SIG-M5 treated with dmso at 0.1 percent for 504 hours (cell line): Measurements from ENCODE around the gene PSMD6.

Experiments used
- DNase-seq: peaks from one replicate; lab custom pipeline; 2025; ENCODE audit not compliant: unreplicated experiment; lab: John Stamatoyannopoulos, UW

Gene PSMD6

DNA sequence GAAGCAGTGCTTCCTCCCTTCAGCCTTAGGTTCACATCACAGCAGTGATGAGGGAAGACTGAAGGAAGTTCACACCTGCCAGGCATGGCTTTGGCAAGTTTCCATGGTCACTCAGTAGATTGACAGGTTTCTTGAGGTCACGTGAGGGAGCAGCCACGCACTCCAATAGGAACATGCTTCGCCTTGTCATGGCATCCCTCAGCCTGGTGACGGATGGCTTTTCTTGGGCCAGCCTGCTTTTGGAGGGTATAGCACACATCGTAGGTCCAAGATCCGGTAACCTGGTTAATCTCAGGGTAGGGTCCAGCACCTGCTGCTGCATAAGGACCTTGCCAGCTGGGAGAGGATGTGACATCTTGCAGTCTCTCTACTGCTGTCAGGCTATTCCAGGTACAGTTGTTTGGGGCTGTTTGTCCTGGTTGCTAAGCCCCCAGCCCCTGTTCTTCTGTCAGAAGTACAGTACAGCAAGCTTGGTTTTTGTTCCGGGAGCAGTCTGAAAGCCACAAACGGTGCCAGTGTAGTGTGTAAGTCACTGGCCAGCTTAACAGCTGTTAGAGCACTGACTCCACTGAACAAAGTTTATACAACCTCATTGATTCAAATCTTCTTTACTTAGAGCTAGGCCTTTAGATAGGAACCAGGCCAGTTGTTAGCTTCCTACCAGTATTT lies 42.3 kb downstream of the PSMD6 start:
- DNase-seq: no peak

DNA sequence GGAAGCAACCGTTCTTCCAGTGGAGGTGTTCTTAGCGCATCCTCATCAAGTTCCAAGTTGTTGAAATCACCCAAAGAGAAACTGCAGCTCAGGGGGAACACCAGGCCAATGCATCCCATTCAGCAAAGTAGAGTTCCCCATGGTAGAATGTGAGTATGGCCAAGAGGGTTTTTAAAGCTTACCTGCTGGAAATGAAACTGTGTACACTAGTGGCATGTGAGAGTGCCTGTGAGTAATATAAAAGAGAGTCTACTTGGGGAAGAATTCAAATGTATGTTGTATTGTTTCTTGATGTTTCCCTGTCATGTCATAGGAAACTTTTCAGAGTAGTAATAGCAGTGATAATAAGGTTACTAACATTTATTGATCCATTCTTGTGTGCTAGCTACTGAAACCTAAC lies 43.3 kb downstream of the PSMD6 start:
- no peak for DNase-seq

DNA sequence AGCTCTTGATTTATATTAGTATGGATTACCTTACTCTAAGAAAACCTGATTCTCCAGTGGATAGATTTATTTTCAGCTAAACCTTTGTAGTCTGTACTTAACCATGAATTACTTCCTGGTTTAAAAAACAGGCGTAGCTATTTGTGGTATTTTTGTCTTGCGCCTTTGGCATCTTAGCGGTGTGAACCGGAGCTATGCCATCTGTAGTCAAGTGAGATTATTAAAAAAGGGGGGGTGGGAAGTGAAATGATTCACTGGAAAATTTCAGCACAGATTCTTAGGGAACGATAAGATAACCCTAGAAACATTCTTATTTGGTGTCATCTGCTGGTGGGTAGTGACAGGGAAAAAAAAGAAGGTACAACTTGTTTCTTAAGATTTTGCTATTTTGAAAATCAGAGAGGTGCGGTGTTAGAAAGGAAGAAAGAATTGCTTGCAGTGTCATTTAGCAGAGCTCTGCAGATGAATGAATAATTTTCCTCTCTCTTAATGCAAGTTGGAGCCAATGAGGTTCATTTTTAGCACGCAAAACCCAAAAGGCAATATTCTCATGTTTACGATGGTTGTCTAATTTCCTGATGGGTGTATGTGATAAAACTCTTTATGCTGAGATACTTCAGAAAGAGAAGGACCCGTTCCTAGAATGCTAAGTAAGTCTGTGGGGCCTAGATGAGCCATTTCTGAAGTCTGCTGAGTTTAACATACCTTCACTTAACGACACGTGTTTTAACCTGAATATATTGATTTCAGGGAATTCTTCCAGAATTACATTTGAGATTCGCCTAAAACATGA lies 44.0 kb downstream of the PSMD6 start:
- DNase-seq: no peak

DNA sequence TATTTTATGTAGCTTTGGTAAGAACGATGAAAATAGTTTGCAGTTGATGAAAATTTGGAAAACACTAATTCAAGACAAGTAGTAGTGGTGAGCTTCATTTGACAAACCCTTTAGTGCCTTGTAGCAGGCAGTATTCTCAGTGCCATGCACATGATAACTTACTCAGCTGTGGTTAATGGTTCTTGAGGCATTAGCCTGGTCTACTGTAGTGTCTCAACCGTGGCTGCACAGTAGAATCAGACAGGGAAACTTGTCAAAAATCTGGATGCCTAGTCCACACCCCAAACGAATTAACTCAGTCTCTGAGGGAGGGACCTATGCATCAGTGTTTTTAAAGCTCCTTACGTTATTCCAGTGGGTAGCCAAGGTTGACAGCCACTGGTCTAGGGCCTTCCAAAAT lies 45.4 kb downstream of the PSMD6 start:
- no peak for DNase-seq

DNA sequence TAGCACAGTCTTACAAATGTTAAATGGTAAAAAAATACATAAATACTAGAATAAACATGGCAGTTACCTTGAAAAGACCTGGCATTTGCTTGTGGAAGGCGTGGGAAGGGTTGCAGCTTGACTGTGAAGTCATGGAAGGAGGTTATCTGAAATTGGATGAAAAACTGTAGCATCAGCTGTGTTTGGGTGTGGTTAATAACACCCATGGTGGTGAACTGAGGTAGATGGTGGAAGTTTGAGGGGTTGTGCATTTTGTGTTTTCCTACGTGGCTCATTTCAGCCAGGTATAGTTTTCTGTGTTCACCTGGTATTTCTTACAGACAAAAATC lies 46.5 kb downstream of the PSMD6 start:
- DNase-seq: no peak

DNA sequence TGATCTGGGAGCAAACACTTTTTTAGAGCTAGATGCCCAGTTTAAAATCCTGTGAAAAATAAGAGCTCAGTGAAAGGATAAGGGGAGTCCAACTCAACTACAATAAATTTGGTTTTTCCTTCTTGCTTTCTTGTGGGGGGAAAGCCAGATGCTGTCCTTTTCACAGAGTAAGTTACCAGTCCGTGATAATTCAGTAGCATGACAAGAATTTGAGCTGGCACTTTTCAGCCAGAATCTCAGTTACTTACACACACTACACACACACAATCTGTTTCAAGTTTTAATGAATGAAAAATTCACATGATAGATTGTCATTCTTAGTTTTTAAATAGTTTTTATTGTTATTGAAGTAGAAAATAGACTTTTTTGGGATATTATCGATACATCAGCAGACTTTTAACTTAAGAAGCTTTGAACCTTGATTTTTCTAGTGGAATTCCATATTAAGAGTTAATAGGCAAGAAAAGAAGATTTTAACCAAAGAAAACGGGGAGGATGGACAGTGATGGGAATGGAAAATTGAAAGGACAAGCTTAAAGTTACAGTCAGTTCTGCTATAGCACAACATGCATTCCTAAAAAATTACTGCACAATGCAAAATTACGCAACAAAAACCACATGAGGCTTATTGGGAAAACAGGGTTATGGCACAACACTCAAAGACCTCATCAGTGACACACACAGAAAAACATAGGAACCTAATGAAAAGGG lies 47.0 kb downstream of the PSMD6 start:
- peak; percentile 73 for DNase-seq

DNA sequence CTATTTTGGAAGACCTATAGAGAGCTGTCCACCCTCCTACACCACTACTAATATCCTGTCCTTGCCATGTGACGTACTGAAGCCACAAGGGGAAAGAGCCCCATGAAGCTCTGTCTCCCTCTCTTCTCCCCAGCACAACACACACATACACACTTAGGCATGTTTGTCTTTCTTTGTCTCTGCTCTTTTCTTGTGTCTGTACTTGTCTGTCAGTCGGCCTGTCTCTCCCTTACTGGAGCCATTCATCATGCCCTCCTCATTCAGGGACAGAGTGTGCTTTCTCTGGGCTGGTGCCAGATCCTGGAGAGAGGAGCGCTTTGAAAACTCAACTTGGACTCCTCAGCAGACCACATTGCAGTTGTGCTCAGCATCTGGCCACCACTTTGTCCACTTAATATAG lies 47.6 kb downstream of the PSMD6 start:
- no peak for DNase-seq

DNA sequence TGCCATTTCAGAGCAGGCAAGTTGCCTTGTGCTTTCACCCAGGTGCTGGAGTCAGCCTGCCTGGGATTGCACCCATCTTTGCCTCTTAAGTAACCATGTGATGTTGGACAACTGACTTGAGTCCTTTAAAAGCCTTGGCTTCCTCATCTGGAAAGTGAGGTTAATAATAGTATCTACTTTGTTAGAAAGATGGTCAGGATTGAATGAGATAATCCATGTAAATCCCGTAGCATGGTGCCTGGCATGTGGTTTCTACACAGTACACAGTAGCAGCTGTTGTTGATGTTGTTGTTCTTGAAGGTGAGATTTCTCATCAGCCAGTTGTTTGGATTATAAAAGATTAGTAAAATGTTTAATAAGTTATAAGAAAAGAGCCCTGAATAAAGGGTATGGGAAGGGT lies 48.8 kb downstream of the PSMD6 start:
- no peak for DNase-seq

DNA sequence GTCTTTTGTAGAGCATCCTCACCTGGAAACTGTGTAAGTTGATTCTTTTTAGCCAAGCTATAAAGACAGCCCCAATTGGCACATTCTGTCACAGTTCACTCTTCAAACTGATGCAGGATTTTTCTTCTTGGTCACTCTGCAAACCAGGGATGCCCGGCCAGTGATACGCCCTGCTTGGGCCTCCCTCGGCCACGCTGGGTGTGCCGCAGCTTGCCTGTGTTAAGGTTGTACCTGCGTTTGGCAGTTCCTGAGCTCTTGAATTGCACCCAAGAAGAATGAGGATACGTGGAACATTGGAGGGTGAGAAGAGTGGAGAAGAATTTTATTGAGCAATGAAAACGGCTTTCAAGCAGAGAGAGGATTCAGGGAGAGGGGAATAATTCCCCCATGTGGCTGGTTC lies 49.9 kb downstream of the PSMD6 start:
- DNase-seq: no peak

DNA sequence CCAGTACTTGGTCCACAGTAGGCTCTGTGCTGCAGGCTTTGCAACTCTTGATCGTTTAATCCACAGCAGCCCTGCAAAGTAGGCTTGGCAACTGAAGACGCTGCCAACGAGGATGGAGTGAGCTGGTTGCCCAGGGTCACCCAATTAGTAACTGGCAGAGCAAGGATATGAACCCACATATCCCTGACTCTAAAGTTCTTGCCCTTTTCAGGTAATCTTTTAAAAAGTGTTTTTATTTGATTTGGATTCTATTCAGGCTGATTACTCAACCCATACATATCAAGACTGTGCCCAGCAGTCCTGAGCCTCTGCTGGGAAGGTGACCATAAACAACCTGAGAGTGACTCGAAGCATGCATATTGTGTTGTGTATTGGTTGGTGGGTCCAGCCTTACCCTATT lies 50.3 kb downstream of the PSMD6 start:
- DNase-seq: no peak

DNA sequence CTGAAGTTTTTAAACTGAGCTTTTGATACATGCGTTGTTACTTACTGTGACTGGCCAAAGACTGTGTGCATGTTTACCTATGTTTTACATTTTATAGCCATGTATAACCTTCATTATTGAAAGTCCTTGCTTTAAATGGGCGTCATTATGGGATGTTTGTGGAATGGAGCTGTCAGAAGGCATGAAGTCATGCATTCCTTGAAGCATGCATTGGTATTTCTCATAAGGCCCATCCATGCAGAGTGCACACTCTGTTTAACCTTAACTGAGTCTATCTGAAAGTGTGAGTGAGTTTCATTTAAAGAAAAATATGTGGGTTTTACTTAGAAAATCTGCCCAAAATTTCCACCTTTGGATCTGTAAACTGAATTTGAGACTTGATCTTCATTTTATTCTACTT lies 51.1 kb downstream of the PSMD6 start:
- DNase-seq: no peak

DNA sequence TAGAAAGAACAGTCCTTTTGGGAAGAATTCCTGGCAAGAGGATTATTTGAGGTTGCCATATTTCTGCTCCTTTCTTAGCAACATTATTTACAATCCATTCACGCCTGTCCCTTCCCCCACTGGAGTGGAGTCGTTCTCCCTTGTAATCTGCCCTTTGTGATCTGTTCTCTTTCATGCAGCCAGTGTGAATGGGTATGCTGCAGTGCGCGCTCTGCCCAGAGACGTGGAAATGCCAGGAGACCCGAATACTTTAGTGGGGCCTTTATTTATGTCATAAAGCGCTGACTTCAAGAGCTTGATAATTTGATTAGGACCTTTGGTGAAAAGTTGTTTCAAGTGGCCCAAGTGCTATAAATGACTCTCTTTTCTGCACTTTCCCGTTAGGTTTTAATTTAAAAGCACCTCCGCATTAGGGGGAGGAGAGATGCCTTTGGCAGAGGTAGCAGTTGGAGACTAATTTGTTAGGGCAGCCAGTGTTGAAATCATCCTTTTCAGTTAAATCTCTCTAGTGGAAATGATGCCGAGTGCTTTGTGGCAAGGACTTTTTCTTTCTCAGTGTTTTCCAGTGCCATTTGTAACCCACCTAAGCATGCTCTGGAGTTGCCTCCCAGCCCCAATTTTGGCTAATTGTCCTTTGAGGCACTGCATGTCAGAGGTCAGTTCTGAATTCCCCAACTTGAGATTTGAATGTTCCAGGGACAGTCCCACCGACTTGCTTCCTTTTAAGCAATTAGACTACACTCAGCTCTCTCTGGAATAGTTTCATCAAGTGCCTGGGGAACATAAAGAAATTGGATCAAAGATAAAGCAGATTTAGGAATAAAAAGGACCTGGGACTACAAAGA lies 52.4 kb downstream of the PSMD6 start:
- no peak for DNase-seq

DNA sequence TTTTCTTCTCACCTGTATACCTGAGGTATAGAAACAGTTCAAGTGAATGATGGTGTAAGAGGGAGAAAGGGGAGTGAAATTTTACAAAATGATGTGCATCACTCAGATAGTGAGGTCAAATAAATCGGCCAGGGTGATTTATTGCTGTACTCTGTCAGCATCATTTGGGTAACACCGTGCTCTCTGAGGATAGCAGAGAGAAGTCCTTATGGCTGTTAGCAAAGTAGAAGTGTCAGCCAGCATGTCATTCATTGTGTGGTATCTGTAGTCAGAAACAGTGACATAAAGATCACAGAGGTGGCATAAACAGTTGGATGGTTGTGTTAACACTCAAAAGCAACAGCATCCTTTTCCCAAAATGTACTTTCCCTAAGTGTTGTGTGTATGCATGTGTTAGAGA lies 53.4 kb downstream of the PSMD6 start:
- DNase-seq: no peak

DNA sequence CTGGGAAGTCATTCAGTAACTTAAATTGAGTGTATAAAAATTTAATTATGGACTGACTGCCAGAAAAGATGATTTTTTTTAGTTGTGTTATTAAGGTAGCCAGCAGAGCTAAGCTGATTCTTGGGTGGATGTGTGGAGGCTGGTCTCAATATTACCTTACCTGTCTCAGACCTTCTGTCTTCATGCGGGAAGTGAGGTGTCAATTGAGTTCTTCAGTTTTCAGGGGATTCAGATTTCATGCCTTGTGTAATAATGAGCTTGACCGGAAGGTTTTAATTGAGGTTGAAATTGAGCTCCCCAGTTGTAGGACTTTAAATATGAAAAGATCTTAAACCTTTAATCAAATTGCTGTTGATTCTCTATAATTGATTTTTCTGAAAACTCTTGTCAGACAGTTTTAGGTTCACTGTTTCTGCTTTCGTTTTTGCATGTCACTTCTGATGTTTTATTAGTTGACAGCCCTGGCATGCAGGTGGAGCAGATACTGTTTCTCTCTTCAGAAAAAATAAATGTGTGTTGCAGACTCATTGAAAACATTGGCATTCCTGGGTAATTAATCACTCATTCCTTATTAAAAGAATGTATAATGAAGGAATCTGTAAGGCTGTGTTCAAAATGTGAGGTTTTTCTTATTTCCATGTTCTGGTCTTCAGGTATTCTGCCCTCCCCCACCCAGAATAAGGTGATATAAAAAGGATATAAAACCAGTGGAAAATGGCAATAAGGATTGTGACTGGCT lies 54.5 kb downstream of the PSMD6 start:
- no peak for DNase-seq

DNA sequence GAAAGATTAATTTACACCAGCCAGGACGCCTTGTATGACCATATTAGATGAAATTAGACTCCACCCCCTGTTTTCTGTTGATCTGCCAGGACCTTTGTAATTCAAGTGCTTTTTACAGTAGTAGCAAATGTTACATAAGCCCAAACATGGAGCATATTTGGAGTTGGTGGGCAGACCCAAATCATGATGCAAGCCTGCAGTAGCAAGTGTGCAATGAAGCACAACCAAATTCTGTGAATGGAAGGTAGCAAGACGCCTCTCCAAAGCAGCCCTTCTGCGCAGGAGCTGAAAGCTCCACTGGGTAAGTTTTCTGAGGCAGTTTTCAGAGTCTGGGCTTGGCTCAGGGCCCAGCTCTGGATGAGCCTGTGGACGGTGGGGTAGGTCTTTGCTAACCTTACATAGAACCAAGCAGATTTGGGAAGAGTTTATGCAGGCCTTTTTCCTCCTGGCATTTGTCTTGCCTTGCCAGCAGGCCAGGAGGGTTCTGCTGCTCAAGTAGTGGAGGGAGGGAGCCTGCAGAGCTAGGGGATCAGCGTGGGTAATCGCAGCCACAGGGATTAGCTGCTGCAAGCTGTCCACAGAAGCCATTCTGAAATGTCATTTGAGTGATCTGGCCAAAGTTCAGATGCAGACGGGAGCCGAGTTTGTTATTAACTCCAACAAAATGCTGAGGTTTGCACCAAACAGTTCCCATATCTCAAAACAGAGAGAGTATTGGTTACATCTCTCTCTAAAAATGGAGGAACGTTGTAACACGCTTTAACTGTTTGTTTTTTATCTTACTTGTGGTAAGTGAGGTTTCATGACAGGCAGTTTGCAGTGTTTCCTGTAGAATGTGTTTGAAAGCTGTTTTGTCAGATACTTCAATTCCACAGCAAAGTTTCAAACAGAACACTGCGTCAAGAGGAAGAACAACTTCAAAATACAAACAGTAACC lies 55.4 kb downstream of the PSMD6 start:
- DNase-seq: peak; percentile 67

DNA sequence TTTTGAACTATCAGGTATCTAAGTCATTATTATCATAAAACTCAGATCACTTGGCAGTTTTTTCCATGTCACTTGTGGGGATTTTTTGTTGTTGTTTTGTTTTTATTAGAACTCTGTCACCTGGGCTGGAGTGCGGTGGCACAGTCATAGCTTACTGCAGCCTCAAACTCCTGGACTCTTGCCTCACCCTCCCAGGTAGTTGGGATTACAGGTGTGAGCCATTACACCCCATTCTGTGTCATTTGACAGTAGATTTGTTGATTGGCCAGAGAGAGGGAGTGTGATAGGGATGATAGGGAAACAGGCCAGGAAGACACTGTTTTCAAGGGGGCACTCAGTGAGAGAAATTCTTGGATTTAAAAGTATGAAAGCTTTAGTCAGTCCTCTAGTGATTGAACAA lies 56.4 kb downstream of the PSMD6 start:
- no peak for DNase-seq

DNA sequence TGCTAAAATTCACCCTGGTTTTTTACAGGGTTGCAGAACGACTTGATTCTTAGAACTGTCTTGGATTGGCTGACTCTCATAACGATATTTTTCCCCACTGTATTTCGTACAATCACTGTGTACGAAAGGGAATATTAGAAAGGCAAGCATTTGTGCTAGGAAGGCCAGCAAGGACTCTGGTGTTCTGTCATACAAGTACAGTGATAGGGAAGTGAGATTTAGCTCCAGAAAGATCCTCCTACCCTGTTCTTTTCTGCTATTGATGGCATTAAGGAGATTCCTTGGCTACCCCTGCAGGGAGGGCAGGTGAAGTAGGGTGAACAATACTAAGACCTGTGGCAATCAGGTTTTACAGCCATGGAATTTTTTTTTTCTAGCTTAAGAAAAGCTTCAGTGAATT lies 57.3 kb downstream of the PSMD6 start:
- no peak for DNase-seq

DNA sequence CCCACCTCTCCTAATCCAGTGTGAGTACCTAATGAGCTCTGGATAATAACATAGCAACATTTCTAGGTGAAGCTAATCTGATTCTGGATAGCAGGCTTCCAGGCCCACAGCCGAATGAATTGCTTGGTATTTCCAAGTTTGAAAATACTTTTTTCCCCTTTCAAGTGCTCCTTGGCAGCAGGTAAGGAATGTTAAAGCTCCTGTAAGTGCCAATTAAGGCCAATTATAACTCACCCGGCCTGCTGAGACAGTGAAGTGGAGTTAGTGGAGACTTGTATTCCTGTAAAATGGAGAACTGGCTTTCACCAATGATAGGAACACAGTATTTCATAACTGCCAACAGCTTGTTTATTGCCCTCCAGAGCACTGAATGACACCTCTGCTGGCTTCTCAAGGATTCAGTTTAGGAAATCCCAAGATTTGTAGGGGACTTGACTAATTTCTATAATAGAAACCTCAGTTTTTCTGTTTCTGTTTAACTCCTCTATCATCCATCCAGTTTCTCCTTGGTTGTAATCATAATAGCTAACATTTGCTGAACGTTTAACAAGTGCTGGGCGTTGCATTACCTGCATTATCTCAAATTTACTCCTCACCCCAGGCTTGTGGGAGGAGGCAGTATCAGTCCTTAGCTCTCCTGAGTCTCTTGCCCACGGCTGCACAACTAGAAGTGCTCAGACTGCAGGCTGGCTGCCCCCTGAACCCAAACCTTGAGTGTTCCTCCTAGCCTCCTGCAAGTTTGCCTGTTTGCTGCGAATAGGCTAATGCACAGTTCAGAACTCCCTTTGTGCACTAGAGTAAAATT lies 58.4 kb downstream of the PSMD6 start:
- no peak for DNase-seq

DNA sequence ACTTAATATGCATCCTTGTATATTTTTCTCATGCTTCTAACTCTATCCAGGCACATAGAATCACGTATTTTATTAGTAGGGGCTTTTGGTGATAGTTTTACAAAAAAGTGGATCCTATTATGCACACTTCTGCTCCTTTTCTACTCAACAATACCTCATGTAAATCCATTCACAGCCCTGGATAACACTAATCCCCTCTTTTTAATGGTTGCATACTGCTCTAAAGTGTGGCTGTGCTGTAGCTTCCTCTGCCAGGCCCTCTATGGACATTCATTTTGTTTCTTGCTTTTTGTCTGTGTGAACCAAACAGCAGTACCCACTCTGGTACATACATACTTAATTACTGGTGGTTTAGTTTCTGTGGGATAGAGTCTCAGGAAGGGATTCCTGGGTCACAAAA lies 59.8 kb downstream of the PSMD6 start:
- no peak for DNase-seq
